GM12801 (cell line): ENCODE results near the gene B3GNT2.

Experiments used
- TF ChIP-seq, protein P1 (sequence below): IDR thresholded peaks from one replicate; pipeline ENCODE4 v1.5.1; 2011; ENCODE audit warnings: control low read depth; ENCODE audit not compliant: insufficient read length; ENCODE audit errors: extremely low read depth

B3GNT2 gene, protein sequence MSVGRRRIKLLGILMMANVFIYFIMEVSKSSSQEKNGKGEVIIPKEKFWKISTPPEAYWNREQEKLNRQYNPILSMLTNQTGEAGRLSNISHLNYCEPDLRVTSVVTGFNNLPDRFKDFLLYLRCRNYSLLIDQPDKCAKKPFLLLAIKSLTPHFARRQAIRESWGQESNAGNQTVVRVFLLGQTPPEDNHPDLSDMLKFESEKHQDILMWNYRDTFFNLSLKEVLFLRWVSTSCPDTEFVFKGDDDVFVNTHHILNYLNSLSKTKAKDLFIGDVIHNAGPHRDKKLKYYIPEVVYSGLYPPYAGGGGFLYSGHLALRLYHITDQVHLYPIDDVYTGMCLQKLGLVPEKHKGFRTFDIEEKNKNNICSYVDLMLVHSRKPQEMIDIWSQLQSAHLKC

DNA sequence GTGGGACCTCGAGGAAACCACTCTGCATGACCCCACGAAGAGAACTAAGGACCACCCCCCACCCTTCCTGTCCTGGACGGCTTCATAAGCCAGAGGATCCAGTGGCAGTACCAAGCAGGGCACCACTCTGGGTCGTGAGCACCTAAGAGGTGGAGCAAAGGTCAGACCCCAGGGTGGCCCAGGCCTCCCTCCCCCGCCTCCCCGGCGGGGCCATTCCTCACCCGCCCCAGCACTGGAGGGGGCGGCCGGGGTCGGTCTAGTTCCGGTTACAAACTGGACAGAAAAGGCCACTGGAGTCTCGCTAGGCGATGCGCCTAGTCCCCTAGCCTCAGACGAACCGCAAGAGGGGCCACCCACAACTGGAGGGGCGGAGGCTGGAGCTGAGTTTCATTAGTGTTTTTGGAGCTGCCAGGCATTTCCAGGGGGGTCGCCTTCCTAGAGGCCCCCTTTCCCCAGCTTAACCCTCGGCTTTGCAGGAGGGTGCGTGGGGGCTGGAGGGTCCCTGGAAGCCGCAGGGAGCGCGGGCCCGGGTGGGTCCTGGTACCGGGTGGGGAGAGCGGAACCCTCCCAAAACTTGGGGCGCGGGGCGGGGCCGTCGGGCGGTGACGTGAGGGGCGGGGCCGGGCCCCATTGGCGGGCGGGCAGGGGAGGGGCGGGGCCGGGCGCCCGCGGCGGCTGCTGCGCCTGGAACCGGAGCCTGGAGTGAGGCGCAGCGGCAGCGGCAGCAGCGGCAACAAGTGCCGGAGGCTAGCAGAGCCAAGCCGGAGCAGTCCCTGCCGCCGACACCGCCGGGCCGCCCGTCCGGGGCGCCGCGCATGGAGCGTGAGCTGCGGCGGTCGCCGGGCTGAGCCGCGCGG, at the start of gene B3GNT2:
B3GNT2 (plus strand) TSS at position 695 of the 857 bp plus-strand sequence. CDS start 26,106 bp downstream, outside the sequence.
- TF ChIP-seq, protein P1, sequence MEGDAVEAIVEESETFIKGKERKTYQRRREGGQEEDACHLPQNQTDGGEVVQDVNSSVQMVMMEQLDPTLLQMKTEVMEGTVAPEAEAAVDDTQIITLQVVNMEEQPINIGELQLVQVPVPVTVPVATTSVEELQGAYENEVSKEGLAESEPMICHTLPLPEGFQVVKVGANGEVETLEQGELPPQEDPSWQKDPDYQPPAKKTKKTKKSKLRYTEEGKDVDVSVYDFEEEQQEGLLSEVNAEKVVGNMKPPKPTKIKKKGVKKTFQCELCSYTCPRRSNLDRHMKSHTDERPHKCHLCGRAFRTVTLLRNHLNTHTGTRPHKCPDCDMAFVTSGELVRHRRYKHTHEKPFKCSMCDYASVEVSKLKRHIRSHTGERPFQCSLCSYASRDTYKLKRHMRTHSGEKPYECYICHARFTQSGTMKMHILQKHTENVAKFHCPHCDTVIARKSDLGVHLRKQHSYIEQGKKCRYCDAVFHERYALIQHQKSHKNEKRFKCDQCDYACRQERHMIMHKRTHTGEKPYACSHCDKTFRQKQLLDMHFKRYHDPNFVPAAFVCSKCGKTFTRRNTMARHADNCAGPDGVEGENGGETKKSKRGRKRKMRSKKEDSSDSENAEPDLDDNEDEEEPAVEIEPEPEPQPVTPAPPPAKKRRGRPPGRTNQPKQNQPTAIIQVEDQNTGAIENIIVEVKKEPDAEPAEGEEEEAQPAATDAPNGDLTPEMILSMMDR = no peak

DNA sequence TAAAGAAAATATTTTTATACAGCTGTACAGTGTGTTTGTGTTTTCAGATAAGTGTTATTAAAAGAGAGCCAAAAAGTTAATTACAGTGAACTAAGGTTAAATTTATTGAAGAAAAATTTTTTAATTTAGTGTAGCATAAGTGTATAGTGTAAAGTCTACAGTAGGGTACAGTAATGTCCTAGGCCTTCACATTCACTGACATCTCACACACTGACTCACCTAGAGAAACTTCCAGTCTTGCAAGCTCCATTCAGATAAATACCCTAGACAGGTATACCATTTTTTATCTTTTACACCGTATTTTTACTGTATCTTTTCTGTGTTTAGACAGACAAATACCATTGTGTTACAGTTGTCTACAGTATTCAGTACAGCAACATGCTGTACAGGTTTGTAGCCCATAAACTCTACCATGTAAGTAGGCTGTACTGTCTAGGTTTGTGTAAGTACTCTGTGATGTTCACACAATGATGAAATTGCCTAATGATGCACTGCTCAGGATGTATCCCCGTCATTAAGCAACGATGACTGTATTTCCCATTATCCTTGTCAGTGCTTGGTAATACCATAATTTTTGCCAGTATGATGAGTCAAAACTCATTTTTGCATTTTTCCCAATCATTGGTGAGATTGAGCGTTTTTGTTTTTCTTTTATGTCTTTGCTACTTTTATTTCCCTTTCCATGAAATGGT, 48.2 kb upstream of the B3GNT2 start:
- TF ChIP-seq, protein P1 = no peak

DNA sequence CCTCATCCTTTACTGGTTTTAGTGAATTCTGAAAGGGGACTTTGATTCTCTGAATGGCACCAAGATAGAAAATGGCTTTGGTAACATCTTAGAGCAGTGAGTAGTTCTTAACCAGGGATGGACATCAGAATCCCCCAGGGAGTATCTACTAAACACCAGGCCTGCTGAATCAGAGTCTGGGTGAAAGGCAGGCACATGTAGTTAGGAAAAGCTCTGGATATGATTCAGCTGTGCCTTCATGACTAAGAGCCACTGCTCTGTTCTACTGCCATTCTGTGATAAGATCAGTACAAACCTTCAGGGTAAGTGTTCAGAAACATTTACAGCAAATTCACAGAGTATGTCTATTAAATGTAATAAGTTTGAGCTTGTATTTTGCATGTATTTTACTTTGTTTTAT, 46.2 kb upstream of the B3GNT2 start:
- TF ChIP-seq, protein P1 = no peak

DNA sequence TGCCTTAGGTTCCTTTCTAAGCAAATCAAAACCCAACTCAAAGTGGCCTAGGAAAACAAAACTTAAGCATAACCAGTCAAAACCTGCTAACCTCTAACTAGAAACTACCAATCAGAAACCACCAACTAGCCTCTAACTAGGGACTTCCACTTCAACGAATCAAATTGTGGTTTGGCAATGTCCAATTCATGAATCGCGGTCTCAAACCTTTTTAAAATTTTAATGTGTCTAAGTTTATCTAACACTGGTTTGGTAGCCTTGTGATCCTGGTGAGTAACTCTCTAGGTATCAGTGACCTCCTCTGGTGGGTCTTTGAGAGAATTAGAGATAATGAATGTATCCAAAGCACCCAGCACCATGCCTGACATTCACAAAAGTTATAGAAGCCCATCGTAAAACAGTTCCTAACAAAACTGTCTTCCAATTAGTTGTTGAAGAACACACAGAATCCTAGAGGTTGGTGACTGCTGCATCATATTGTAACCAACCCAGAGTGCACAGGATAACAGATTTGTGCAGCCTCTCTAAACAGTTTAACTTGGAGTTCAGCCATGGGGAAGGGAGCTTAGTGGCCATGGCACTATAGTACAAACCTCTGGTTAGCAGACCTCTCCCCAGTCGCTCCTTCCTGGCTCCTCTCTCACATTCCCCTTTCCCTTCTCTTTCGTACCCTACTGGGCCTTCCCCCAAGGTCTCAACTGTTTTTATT, 45.2 kb upstream of the B3GNT2 start:
- TF ChIP-seq, protein P1 = no peak

DNA sequence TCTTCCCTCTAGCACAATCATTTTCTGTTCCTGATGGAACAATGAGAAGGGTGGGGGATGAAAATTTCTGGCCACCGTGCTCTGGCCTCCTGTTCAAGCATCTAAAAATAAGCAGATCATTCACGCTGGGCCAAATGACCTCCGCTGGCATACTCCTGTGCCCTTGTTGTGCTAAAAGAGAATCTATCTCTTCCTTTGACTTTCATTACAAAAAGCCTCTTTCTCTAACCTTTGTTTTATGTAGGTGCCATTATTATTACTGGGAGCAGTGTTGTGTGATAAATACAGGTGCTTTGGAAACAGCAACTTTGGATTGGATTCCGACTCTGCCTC, 44.6 kb upstream of the B3GNT2 start:
- TF ChIP-seq, protein P1 = no peak

DNA sequence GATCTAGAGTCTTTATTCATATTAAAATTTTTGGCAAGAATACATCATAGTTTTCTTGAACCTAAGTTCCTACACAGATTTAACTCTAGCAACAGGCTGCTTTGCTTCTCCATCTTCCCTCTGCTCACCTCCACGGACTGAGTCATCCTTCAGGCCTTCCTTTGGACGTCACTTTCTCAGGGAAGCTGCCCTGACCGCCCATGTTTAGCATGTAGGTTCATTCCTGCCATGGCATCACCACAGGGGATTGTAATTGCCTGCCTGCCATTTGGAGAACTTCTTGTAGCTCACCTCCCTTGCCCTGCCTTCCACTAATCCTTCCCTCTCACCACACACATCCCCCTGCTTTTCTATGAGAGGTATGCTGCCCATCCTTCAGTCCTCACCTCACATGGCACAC, 43.9 kb upstream of the B3GNT2 start:
- TF ChIP-seq, protein P1 = no peak
